ENCODE measurements around the gene MLEC.

MLEC gene

GRCh38 chr12:120690978-120691377 is 4.0 kb downstream of the MLEC start:
- no peak for TF ChIP-seq CTCF (IDR thresholded peaks at IDR 0.05; ENCODE audit: insufficient read depth, low read depth, low read length, missing control alignments)
- no peak for DNase-seq (ENCODE audit: low read depth)
- no peak overlapping the region for H3K4me3 ChIP-seq (ENCODE audit: low read length)

GRCh38 chr12:120692524-120693033 is 5.6 kb downstream of the MLEC start:
- no peak for TF ChIP-seq CTCF (IDR thresholded peaks at IDR 0.05; ENCODE audit: insufficient read depth, low read depth, low read length, missing control alignments)
- no peak for DNase-seq (ENCODE audit: low read depth)
- H3K4me3 ChIP-seq (ENCODE audit: low read length) = no peak overlapping the region

- no peak overlapping the region for H3K4me3 ChIP-seq (ENCODE audit: low read length)
- no peak for DNase-seq (ENCODE audit: low read depth)
- no peak for TF ChIP-seq CTCF (IDR thresholded peaks at IDR 0.05; ENCODE audit: insufficient read depth, low read depth, low read length, missing control alignments)
Measured at GRCh38 chr12:120693848-120694247, 6.9 kb downstream of the MLEC start.

- no peak for TF ChIP-seq CTCF (IDR thresholded peaks at IDR 0.05; ENCODE audit: insufficient read depth, low read depth, low read length, missing control alignments)
- DNase-seq (ENCODE audit: low read depth) = no peak
- no peak overlapping the region for H3K4me3 ChIP-seq (ENCODE audit: low read length)
Measured at GRCh38 chr12:120696626-120697025, 9.7 kb downstream of the MLEC start.

GRCh38 chr12:120697344-120697743 is 10.4 kb downstream of the MLEC start:
- no peak for TF ChIP-seq CTCF (IDR thresholded peaks at IDR 0.05; ENCODE audit: insufficient read depth, low read depth, low read length, missing control alignments)
- DNase-seq (ENCODE audit: low read depth) = no peak
- no peak overlapping the region for H3K4me3 ChIP-seq (ENCODE audit: low read length)

GRCh38 chr12:120698665-120699064 is 11.7 kb downstream of the MLEC start:
- no peak overlapping the region for H3K4me3 ChIP-seq (ENCODE audit: low read length)
- TF ChIP-seq CTCF (IDR thresholded peaks at IDR 0.05; ENCODE audit: insufficient read depth, low read depth, low read length, missing control alignments) = no peak
- no peak for DNase-seq (ENCODE audit: low read depth)

GRCh38 chr12:120699553-120699952 is 12.6 kb downstream of the MLEC start:
- no peak for TF ChIP-seq CTCF (IDR thresholded peaks at IDR 0.05; ENCODE audit: insufficient read depth, low read depth, low read length, missing control alignments)
- DNase-seq (ENCODE audit: low read depth) = no peak
- H3K4me3 ChIP-seq (ENCODE audit: low read length) = no peak overlapping the region

All from epithelial cell of esophagus (primary cell).